GM12878 (cell line): ENCODE data around the gene ABHD15. TPM values are rescaled to one million over a fixed set of nuclear protein-coding genes. Genes with fewer than 3 reads are reported as not detected.

Experiments
- ATF7 ChIP-seq: fragments of 450-650 bp; IDR thresholded peaks from 2 replicates; pipeline ENCODE4 v1.6.1; 2016; ENCODE audit warnings: low read depth, mild to moderate bottlenecking
- BACH1 ChIP-seq: fragments of 450-650 bp; IDR thresholded peaks from 2 replicates; pipeline ENCODE4 v1.6.1; 2017; ENCODE audit warnings: mild to moderate bottlenecking, borderline replicate concordance
- HDGF ChIP-seq: fragments of 450-650 bp; IDR thresholded peaks from 2 replicates; pipeline ENCODE4 v1.6.1; 2016; ENCODE audit warnings: antibody characterized with exemption
- IRF4 ChIP-seq: IDR thresholded peaks from 2 replicates; pipeline ENCODE4 v1.6.1; 2011; ENCODE audit warnings: low read depth, low read length
- JUNB ChIP-seq: IDR thresholded peaks from 2 replicates; pipeline ENCODE4 v1.6.1; 2016; ENCODE audit warnings: antibody characterized with exemption, mild to moderate bottlenecking
- KAT2A ChIP-seq: conservative IDR thresholded peaks from 2 replicates; pipeline ENCODE4 v1.6.1; 2011; ENCODE audit warnings: low read depth, low read length; ENCODE audit not compliant: control insufficient read depth
- LARP7 ChIP-seq: fragments of 450-650 bp; IDR thresholded peaks from 2 replicates; pipeline ENCODE4 v1.6.1; 2017; ENCODE audit warnings: mild to moderate bottlenecking
- NFYA ChIP-seq: IDR thresholded peaks from 2 replicates; pipeline ENCODE4 v1.6.1; 2011; ENCODE audit warnings: low read depth, mild to moderate bottlenecking, low read length, improper control_type of control experiment, borderline replicate concordance
- PKNOX1 ChIP-seq: fragments of 450-650 bp; IDR thresholded peaks from 2 replicates; pipeline ENCODE4 v1.6.1; 2016; ENCODE audit warnings: mild to moderate bottlenecking
- RAD51 ChIP-seq: fragments of 450-650 bp; IDR thresholded peaks from 2 replicates; pipeline ENCODE4 v1.6.1; 2016; ENCODE audit warnings: moderate library complexity, mild to moderate bottlenecking, inconsistent platforms
- RB1 ChIP-seq: fragments of 450-650 bp; formaldehyde crosslinking; IDR thresholded peaks from 2 replicates; pipeline ENCODE4 v1.6.1; 2017; ENCODE audit warnings: mild to moderate bottlenecking, borderline replicate concordance
- RELA ChIP-seq: fragments of 450-650 bp; IDR thresholded peaks from 2 replicates; pipeline ENCODE4 v1.8.0; 2014; ENCODE audit warnings: borderline replicate concordance; ENCODE audit not compliant: partially characterized antibody
- SMC3 ChIP-seq: IDR thresholded peaks from 2 replicates; pipeline ENCODE4 v1.6.1; 2011; ENCODE audit warnings: low read length, improper control_type of control experiment, borderline replicate concordance
- SP1 ChIP-seq: IDR thresholded peaks from one replicate; pipeline ENCODE4 v1.6.1; 2011; ENCODE audit warnings: low read depth, low read length
- SUPT20H ChIP-seq: IDR thresholded peaks from 2 replicates; pipeline ENCODE4 v1.6.1; 2011; ENCODE audit warnings: low read depth, mild to moderate bottlenecking, low read length, moderate library complexity, borderline replicate concordance; ENCODE audit not compliant: control insufficient read depth
- SUZ12 ChIP-seq: fragments of 200-600 bp; sonication (generic); IDR thresholded peaks from one replicate; pipeline ENCODE4 v1.6.1; 2018; ENCODE audit warnings: antibody characterized with exemption, mild to moderate bottlenecking; ENCODE audit not compliant: unreplicated experiment
- USF1 ChIP-seq: IDR thresholded peaks from 2 replicates; pipeline ENCODE4 v1.6.1; 2011; ENCODE audit warnings: borderline replicate concordance, low read depth, mild to moderate bottlenecking, moderate library complexity, mixed read lengths, low read length; ENCODE audit not compliant: insufficient read depth; ENCODE audit errors: extremely low read length
- ZBTB40 ChIP-seq: fragments of 450-650 bp; IDR thresholded peaks from 2 replicates; pipeline ENCODE4 v1.6.1; 2016; ENCODE audit warnings: mild to moderate bottlenecking, moderate library complexity, borderline replicate concordance
- polyA plus RNA-seq, 11 experiments: library from polyadenylated mRNA; depleted of rRNA in 4 of 11; unstranded in 6 of 11; stranded (reverse) in 5 of 11; fragments of >200 nt; fragmentation: Nextera tagmentation in 4 of 11; fragmentation: Illumina TruSeq in 1 of 11; extraction: Ambion mirVana in 4 of 11; extraction: Trizol in 1 of 11; gene quantifications; 1 replicate in 1 of 11; 2 replicates in 10 of 11; pipeline versions ENCODE4 v1.2.1 to v1.2.3, GENCODE V29; 2011 to 2016; ENCODE audit warnings: inconsistent platforms in 2 of 11, missing spikeins in 2 of 11, low read depth in 1 of 11
- total RNA-seq, 4 experiments: library from RNA; depleted of rRNA in 3 of 4; stranded (reverse); fragments of >200 nt in 3 of 4; fragmentation: Illumina TruSeq in 1 of 4; extraction: Trizol in 1 of 4; gene quantifications; 2 replicates each; pipeline versions ENCODE4 v1.2.1 to v1.2.3, GENCODE V29; 2013 to 2021
- TF ChIP-seq, protein P1 (sequence below): fragments of 450-650 bp; IDR thresholded peaks from 2 replicates; pipeline ENCODE4 v1.6.1; 2018; ENCODE audit warnings: borderline replicate concordance, mild to moderate bottlenecking; ENCODE audit not compliant: partially characterized antibody
- TF ChIP-seq, protein P2 (sequence below): IDR thresholded peaks from 2 replicates; pipeline ENCODE4 v1.6.1; 2011; ENCODE audit warnings: low read depth, low read length, improper control_type of control experiment, borderline replicate concordance

Gene ABHD15
- total and polyA plus RNA-seq, 10 of the 15 experiments (the other 5 are each of a cell fraction or from before 2014, with no cell fraction given), result 2.1 to 9.2 (median 4.9) TPM

GRCh38 chr17:29579866-29580771, 13.3 kb upstream of the ABHD15 start (continued):
- TF ChIP-seq, protein P1, sequence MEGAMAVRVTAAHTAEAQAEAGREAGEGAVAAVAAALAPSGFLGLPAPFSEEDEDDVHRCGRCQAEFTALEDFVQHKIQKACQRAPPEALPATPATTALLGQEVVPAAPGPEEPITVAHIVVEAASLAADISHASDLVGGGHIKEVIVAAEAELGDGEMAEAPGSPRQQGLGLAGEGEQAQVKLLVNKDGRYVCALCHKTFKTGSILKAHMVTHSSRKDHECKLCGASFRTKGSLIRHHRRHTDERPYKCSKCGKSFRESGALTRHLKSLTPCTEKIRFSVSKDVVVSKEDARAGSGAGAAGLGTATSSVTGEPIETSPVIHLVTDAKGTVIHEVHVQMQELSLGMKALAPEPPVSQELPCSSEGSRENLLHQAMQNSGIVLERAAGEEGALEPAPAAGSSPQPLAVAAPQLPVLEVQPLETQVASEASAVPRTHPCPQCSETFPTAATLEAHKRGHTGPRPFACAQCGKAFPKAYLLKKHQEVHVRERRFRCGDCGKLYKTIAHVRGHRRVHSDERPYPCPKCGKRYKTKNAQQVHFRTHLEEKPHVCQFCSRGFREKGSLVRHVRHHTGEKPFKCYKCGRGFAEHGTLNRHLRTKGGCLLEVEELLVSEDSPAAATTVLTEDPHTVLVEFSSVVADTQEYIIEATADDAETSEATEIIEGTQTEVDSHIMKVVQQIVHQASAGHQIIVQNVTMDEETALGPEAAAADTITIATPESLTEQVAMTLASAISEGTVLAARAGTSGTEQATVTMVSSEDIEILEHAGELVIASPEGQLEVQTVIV, result no peak
- TF ChIP-seq PKNOX1 (peak; percentile 96), RAD51 (peak; percentile 79), SP1 (peak; percentile 17), RB1 (peak; percentile 81), NFYA (no peak), RELA (peak; percentile 84), JUNB (no peak), BACH1 (peak; percentile 41; the same call in 1 of the 2 replicates), USF1 (peak; percentile 66), SUPT20H (no peak), SMC3 (peak; percentile 92), KAT2A (no peak), ZBTB40 (no peak), IRF4 (peak; percentile 75), LARP7 (peak; percentile 60; the same call in 1 of the 2 replicates), HDGF (peak; percentile 91), ATF7 (0 out of 2 replicates have a peak, but pooled peaks have one; percentile 52), SUZ12 (no peak)
- TF ChIP-seq, protein P2, sequence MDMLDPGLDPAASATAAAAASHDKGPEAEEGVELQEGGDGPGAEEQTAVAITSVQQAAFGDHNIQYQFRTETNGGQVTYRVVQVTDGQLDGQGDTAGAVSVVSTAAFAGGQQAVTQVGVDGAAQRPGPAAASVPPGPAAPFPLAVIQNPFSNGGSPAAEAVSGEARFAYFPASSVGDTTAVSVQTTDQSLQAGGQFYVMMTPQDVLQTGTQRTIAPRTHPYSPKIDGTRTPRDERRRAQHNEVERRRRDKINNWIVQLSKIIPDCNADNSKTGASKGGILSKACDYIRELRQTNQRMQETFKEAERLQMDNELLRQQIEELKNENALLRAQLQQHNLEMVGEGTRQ, result peak; percentile 50
